ENCODE results near the gene RIOX2.

RIOX2 gene

DNA sequence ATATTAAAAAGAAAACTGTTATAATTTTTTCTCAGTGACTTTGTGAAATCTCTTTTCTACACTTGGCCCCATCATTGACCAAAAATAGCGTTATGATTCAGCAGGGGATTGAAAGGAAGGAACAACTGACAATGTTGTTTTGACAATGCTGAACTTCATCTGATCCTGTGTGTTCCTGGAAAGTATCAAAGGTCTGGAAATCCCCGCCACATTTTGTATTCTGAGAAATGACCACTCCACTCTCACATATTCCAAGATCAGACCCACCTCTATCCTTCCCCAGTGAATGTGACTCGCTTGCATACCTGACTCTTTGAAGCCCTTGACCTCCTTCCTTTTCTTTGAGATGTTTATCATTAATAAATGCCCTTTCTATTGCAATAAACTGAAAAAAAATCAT lies 9.7 kb upstream of the RIOX2 start:
- TF ChIP-seq REST (IDR thresholded peaks at IDR 0.05; ENCODE audit: insufficient read depth in 1 of 2, low read depth in 2 of 2, low read length in 2 of 2): no peak

- TF ChIP-seq POLR2AphosphoS5 (IDR thresholded peaks at IDR 0.05; ENCODE audit: low read depth, low read length) (no peak), REST (IDR thresholded peaks at IDR 0.05; ENCODE audit: insufficient read depth in 1 of 2, low read depth in 2 of 2, low read length in 2 of 2) (peak in 1 of 2 experiments; percentile 41; a peak in 1 of 4 replicates), FOXP2 (optimal IDR thresholded peaks at IDR 0.05; ENCODE audit: borderline replicate concordance, extremely low read depth, extremely low read length, insufficient read depth) (no peak)
These were observed 7.4 kb upstream of the RIOX2 start for GRCh38 chr3:97979610-97980009.

- TF ChIP-seq SIN3A (IDR thresholded peaks at IDR 0.05; ENCODE audit: borderline replicate concordance, insufficient read depth, low read length) (no peak), POLR2AphosphoS5 (IDR thresholded peaks at IDR 0.05; ENCODE audit: low read depth, low read length) (no peak), TAF1 (IDR thresholded peaks at IDR 0.05; ENCODE audit: borderline replicate concordance, insufficient read depth, low read length) (no peak), FOXP2 (optimal IDR thresholded peaks at IDR 0.05; ENCODE audit: borderline replicate concordance, extremely low read depth, extremely low read length, insufficient read depth) (no peak), REST (IDR thresholded peaks at IDR 0.05; ENCODE audit: insufficient read depth in 1 of 2, low read depth in 2 of 2, low read length in 2 of 2) (no peak)
These were observed 3.2 kb upstream of the RIOX2 start for GRCh38 chr3:97975466-97975865.

DNA sequence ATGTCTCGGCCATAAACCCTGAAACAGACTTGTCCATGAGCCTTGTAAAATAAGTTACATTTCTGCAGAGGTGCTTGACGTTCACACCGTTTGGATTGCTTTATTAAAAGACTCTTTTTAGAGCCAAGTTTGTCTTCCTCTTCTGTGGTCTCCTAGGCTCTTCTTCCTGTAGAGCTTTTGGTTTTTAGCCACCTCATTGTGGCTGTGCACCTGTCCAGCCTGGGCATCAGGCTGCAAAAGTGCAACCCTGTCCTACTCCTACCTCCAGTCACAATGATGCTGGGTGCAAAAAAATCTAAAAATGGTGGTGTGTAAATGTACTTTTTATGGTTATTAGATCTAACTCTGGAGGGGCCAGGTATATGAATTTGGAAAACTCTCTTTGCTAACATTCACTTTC lies 2.8 kb upstream of the RIOX2 start:
- no peak for TF ChIP-seq TAF1 (IDR thresholded peaks at IDR 0.05; ENCODE audit: borderline replicate concordance, insufficient read depth, low read length)
- no peak for TF ChIP-seq POLR2AphosphoS5 (IDR thresholded peaks at IDR 0.05; ENCODE audit: low read depth, low read length)
- no peak for TF ChIP-seq REST (IDR thresholded peaks at IDR 0.05; ENCODE audit: insufficient read depth in 1 of 2, low read depth in 2 of 2, low read length in 2 of 2)
- no peak for TF ChIP-seq SIN3A (IDR thresholded peaks at IDR 0.05; ENCODE audit: borderline replicate concordance, insufficient read depth, low read length)

DNA sequence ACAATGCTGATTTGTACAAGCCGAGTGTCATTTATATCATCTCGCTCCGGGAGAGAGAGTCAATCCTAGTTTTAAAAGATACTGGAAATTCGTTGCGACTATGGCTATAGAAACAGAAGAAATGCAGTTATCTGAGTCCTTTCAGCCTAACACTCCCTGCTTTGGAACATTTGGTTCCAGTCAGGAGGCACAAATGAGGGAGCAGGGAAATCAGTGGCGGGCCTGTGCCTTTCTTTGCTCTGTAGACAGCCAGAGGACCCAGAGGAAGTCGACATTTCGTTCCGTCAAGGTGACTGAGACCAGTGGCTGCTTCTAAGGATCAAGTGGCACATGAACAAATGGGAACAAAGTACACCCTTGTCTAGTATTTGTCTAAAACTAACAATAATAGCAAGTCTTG lies 745 bp upstream of the RIOX2 start:
- TF ChIP-seq REST (IDR thresholded peaks at IDR 0.05; ENCODE audit: insufficient read depth in 1 of 2, low read depth in 2 of 2, low read length in 2 of 2) (no peak), SIN3A (IDR thresholded peaks at IDR 0.05; ENCODE audit: borderline replicate concordance, insufficient read depth, low read length) (no peak), FOXP2 (optimal IDR thresholded peaks at IDR 0.05; ENCODE audit: borderline replicate concordance, extremely low read depth, extremely low read length, insufficient read depth) (no peak), TAF1 (IDR thresholded peaks at IDR 0.05; ENCODE audit: borderline replicate concordance, insufficient read depth, low read length) (no peak), POLR2AphosphoS5 (IDR thresholded peaks at IDR 0.05; ENCODE audit: low read depth, low read length) (no peak)

Measured in PFSK-1 (cell line).